Tibial nerve (tissue), 4 donors: ENCODE data around the gene MTMR10. TPM values are rescaled to one million over a fixed set of nuclear protein-coding genes. Genes with fewer than 3 reads are reported as not detected.

Experiments used
- DNase-seq, 2 donors: peaks; one replicate each; pipeline ENCODE4 v3.0.0-alpha.2; 2019; ENCODE audit warnings: low spot score in 2 of 2
- H3K27ac ChIP-seq, 4 donors: fragments of 200-600 bp; sonication (generic) in 3 of 4; one replicate each; pipeline ENCODE4 v1.5.1; 2017 to 2019; ENCODE audit warnings: mild to moderate bottlenecking in 1 of 4
- H3K27me3 ChIP-seq, 2 donors: fragments of 200-600 bp; sonication (generic) in 1 of 2; one replicate each; pipeline versions ENCODE4 v1.5.1 to v1.6.0; 2017 to 2019
- H3K36me3 ChIP-seq, 3 donors: fragments of 200-600 bp; sonication (generic); one replicate each; pipeline ENCODE4 v1.5.1; 2018 to 2019
- H3K4me1 ChIP-seq, 4 donors: fragments of 200-600 bp; sonication (generic) in 3 of 4; one replicate each; pipeline ENCODE4 v1.5.1; 2017 to 2019
- H3K4me3 ChIP-seq, 4 donors: fragments of 200-600 bp; sonication (generic) in 3 of 4; one replicate each; pipeline ENCODE4 v1.5.1; 2017 to 2019; ENCODE audit warnings: mild to moderate bottlenecking in 1 of 4, moderate library complexity in 1 of 4
- H3K9me3 ChIP-seq, 4 donors: fragments of 200-600 bp; sonication (generic) in 3 of 4; one replicate each; pipeline ENCODE4 v1.5.1; 2017 to 2019
- CTCF ChIP-seq, 5 experiments: fragments of 200-600 bp in 3 of 5; fragments of 450-650 bp in 2 of 5; sonication (generic) in 3 of 5; IDR thresholded peaks; one replicate each; pipeline ENCODE4 v1.5.1; 2016 to 2019; ENCODE audit warnings: antibody characterized with exemption in 5 of 5, mild to moderate bottlenecking in 3 of 5, moderate library complexity in 2 of 5
- EP300 ChIP-seq, 2 donors: sonication (generic); formaldehyde crosslinking; IDR thresholded peaks; one replicate each; pipeline ENCODE4 v1.6.1; 2017; ENCODE audit warnings: antibody characterized with exemption in 2 of 2, mild to moderate bottlenecking in 1 of 2
- POLR2A ChIP-seq, 2 donors: fragments of 450-650 bp; IDR thresholded peaks; one replicate each; pipeline ENCODE4 v1.6.1; 2017; ENCODE audit warnings: antibody characterized with exemption in 2 of 2, mild to moderate bottlenecking in 2 of 2, moderate library complexity in 2 of 2
- WGBS, 2 donors: methylation state at CpG; one replicate each; pipeline ENCODE4 v1.1.5; 2018; 5-methylcytosine and 5-hydroxymethylcytosine counted together
- total RNA-seq, 4 donors: library from RNA; depleted of rRNA; stranded (reverse); fragments of >200 nt; gene quantifications; one replicate each; pipeline ENCODE4 v1.1.0, GENCODE V29; 2016

Gene MTMR10
- total RNA-seq, 4 donors from 2014 or later, result 44.4 to 58.6 (median 53.8) TPM

DNA sequence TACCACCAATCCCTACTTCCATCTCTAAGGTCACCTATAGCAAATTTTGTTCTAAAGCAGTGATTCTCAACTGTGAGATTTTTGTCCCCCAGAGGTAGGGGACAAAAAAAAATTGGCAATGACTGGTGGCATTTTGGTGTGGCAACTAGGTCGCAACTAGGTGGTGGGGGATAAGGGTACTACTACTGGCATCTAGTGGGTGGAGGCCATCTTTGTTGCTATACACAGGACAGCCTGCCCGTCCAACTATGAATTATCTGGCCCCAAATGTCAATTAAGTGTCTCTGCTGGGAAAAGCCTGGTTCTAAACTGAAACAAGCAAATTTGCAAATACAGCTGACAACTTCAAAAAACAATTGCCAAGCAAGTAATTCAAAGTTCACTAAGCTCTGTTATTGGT lies 1.4 kb downstream of the MTMR10 start:
- WGBS, 2 donors, result 37 to 40% methylated on average over 2 of the region's 2 CpGs
- no peak for TF ChIP-seq POLR2A (IDR thresholded peaks at IDR 0.05)
- TF ChIP-seq EP300 (IDR thresholded peaks at IDR 0.05), result no peak
- no peak for TF ChIP-seq CTCF (IDR thresholded peaks at IDR 0.05)
- Histone ChIP-seq H3K27me3 (no peaks in the 10 kb centered on the region), H3K4me1 (peaks cover 0 to 57% (median 35%) of the 10 kb centered on the region in 4 donors), H3K27ac (peak overlapping the region in 3 of 4 donors; percentile 93 to 99 (median 97)), H3K9me3 (no peaks in the 10 kb centered on the region), H3K4me3 (peak overlapping the region; percentile 74 to 100 (median 82)), H3K36me3 (peaks cover 0 to 3% (median 0%) of the 10 kb centered on the region in 3 donors)
- no peak for DNase-seq

DNA sequence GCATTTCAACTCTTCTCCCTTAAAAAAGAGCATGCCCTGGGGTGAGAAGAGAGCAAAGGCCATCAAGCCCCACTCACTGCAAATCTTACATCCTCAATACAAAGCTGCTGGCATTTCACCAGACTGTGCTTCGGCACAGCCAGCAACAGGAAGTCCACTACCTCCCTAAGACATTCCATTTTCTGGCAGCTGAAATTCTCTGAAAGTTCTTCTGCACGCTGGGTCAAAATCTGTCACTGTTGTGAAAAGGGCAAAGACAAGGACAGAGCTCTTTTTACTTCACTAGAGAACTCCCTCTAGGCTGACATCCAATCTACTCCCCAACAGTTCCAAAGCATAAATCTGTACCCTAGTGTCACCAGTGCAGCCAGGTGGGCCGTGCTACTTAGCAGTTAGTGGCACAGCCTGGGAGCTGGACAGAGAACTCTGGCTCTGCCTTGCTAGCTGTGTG lies 6.3 kb downstream of the MTMR10 start:
- no peaks in the 10 kb centered on the region for H3K27me3 ChIP-seq
- H3K4me3 ChIP-seq, result peak overlapping the region in 1 of 4 donors; percentile 8
- peak in 1 of 2 donors; percentile 26 for DNase-seq
- WGBS, 2 donors, result 17 to 18% methylated on average over 3 of the region's 3 CpGs
- H3K27ac ChIP-seq, result peak overlapping the region; percentile 3 to 84 (median 52)
- TF ChIP-seq CTCF (IDR thresholded peaks at IDR 0.05), result no peak
- no peak for TF ChIP-seq POLR2A (IDR thresholded peaks at IDR 0.05)
- no peak for TF ChIP-seq EP300 (IDR thresholded peaks at IDR 0.05)
- no peaks in the 10 kb centered on the region for H3K9me3 ChIP-seq
- peaks cover 4 to 83% (median 48%) of the 10 kb centered on the region in 4 donors for H3K4me1 ChIP-seq
- peaks cover 0 to 12% (median 0%) of the 10 kb centered on the region in 3 donors for H3K36me3 ChIP-seq

DNA sequence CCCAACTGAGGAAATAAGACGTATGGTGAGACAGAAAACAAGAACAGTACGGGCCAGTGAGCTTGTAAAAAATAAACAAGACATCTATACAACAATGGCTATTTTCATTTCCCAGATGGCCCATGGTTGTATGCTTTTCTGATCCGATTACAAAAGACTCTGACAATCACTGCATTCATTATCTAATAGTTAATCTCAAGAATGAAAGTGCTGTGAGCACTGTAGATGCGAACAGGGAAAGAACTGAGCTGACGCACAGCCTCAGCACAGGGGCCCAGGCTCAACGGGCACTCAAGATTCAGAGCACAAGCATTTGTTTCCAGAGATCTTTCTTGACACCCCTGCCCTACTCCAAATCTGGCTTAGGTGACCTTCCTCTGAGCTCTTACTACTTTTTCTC lies 6.9 kb downstream of the MTMR10 start:
- Histone ChIP-seq H3K9me3 (no peaks in the 10 kb centered on the region), H3K4me1 (peaks cover 4 to 83% (median 46%) of the 10 kb centered on the region in 4 donors), H3K27me3 (no peaks in the 10 kb centered on the region), H3K27ac (peak overlapping the region; percentile 3 to 84 (median 46)), H3K4me3 (peak overlapping the region in 1 of 4 donors; percentile 8), H3K36me3 (peaks cover 0 to 18% (median 0%) of the 10 kb centered on the region in 3 donors)
- TF ChIP-seq EP300 (IDR thresholded peaks at IDR 0.05) (no peak), POLR2A (IDR thresholded peaks at IDR 0.05) (no peak)
- no peak for DNase-seq
- WGBS, 2 donors, result 18 to 20% methylated on average over 6 of the region's 6 CpGs

GRCh38 chr15:30984118-30984517 lies 7.3 kb downstream of the MTMR10 start:
- Histone ChIP-seq H3K36me3 (peaks cover 0 to 22% (median 0%) of the 10 kb centered on the region in 3 donors), H3K9me3 (no peaks in the 10 kb centered on the region), H3K4me3 (peak overlapping the region in 1 of 4 donors; percentile 8), H3K27me3 (no peaks in the 10 kb centered on the region), H3K4me1 (peaks cover 4 to 85% (median 42%) of the 10 kb centered on the region in 4 donors), H3K27ac (peak overlapping the region; percentile 3 to 84 (median 46))
- TF ChIP-seq POLR2A (IDR thresholded peaks at IDR 0.05) (no peak), CTCF (IDR thresholded peaks at IDR 0.05) (no peak), EP300 (IDR thresholded peaks at IDR 0.05) (no peak)
- whole genome bisulfite sequencing, 2 donors, result 52 to 55% methylated on average over 3 of the region's 3 CpGs
- no peak for DNase-seq

- peaks cover 4 to 66% (median 13%) of the 10 kb centered on the region in 4 donors for H3K4me1 ChIP-seq
- no peaks in the 10 kb centered on the region for H3K27me3 ChIP-seq
- TF ChIP-seq CTCF (IDR thresholded peaks at IDR 0.05) (no peak), EP300 (IDR thresholded peaks at IDR 0.05) (peak in 1 of 2 donors; percentile 42)
- peaks cover 0 to 20% (median 0%) of the 10 kb centered on the region in 3 donors for H3K36me3 ChIP-seq
- WGBS, 2 donors, result 92 to 97% methylated on average over 5 of the region's 5 CpGs
- no peak for DNase-seq
- peak overlapping the region in 1 of 4 donors; percentile 16 for H3K27ac ChIP-seq
- no peaks in the 10 kb centered on the region for H3K9me3 ChIP-seq
- no peak overlapping the region for H3K4me3 ChIP-seq
Measured at GRCh38 chr15:30979457-30979856, 12.0 kb downstream of the MTMR10 start.
